Measurements from ENCODE around the gene CDR2L.

DNA sequence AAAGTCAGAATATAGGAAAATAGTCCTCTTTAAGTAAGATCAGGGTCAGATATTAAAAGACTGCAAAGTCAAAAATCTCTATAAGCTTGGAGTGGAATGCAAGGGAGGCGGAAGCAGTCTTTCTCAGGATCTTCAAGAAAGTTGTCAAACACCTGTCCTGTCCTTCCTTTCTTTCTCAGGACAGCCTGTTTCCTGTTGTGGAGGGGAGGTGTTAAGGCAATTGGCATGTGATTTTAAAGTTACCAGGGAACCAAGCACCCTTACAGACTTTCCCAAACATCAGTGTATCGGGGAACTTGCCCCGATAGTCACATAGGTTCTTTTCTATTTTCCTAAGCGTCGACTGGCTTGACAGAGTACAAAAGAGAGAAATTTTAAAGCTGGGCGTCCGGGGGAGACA, 57.3 kb downstream of the CDR2L start:
- TF ChIP-seq, protein P1, sequence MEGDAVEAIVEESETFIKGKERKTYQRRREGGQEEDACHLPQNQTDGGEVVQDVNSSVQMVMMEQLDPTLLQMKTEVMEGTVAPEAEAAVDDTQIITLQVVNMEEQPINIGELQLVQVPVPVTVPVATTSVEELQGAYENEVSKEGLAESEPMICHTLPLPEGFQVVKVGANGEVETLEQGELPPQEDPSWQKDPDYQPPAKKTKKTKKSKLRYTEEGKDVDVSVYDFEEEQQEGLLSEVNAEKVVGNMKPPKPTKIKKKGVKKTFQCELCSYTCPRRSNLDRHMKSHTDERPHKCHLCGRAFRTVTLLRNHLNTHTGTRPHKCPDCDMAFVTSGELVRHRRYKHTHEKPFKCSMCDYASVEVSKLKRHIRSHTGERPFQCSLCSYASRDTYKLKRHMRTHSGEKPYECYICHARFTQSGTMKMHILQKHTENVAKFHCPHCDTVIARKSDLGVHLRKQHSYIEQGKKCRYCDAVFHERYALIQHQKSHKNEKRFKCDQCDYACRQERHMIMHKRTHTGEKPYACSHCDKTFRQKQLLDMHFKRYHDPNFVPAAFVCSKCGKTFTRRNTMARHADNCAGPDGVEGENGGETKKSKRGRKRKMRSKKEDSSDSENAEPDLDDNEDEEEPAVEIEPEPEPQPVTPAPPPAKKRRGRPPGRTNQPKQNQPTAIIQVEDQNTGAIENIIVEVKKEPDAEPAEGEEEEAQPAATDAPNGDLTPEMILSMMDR (IDR thresholded peaks at IDR 0.05): no peak
- TF ChIP-seq EP300 (IDR thresholded peaks at IDR 0.05; ENCODE audit: low read depth) (no peak), POLR2A (IDR thresholded peaks at IDR 0.05) (no peak), POLR2AphosphoS5 (IDR thresholded peaks at IDR 0.05) (no peak)
